H1 (cell line): ENCODE measurements around the gene PCDHGB6. TPM values are rescaled to one million over a fixed set of nuclear protein-coding genes. Genes with fewer than 3 reads are reported as not detected.

Experiments used
- CTCF ChIA-PET: fragments of 300-600 bp; sonication (Branson Sonifier 250); formaldehyde crosslinking; loops from one replicate; lab custom pipeline; 2021; ENCODE audit not compliant: partially characterized antibody; lab: Charles Lee
- POLR2A ChIA-PET: fragments of 300-600 bp; sonication (Branson Sonifier 250); formaldehyde crosslinking; loops from one replicate; lab custom pipeline; 2021; ENCODE audit warnings: inconsistent platforms; ENCODE audit not compliant: partially characterized antibody; lab: Charles Lee
- DNase-seq, 2 experiments: peaks; one replicate each; pipeline versions ENCODE4 v3.0.0 to v3.0.0-alpha.2; 2010 to 2022; ENCODE audit warnings: low spot score in 2 of 2, low read depth in 1 of 2, mixed read lengths in 1 of 2
- FAIRE-seq: peaks from 2 replicates; lab custom pipeline; 2011; peaks lifted over from hg19 to GRCh38; lab: Jason Lieb, UNC
- H2AFZ ChIP-seq: 2 replicates; pipeline ENCODE4 v1.8.1; 2012; ENCODE audit warnings: low read length, inconsistent platforms
- H2AK5ac ChIP-seq: 2 replicates; pipeline ENCODE4 v1.6.1; 2013; ENCODE audit warnings: low read depth, low read length
- H2BK120ac ChIP-seq: replicated peaks from 2 replicates; pipeline ENCODE3; 2013; ENCODE audit warnings: low read depth, low read length, inconsistent platforms
- H2BK12ac ChIP-seq: 2 replicates; pipeline ENCODE4 v1.6.1; 2013; ENCODE audit warnings: low read depth, low read length
- H2BK15ac ChIP-seq: 2 replicates; pipeline ENCODE4 v1.6.1; 2013; ENCODE audit warnings: low read length
- H2BK20ac ChIP-seq: 2 replicates; pipeline ENCODE4 v1.6.1; 2013; ENCODE audit warnings: low read length
- H2BK5ac ChIP-seq: 2 replicates; pipeline ENCODE4 v1.6.1; 2013; ENCODE audit warnings: low read depth, low read length
- H3K14ac ChIP-seq: 2 replicates; pipeline ENCODE4 v1.6.1; 2013; ENCODE audit warnings: inconsistent platforms; ENCODE audit not compliant: insufficient read length
- H3K18ac ChIP-seq: 2 replicates; pipeline ENCODE4 v1.6.1; 2013; ENCODE audit warnings: low read length; ENCODE audit errors: extremely low read depth
- H3K23ac ChIP-seq: 2 replicates; pipeline ENCODE4 v1.6.1; 2013; ENCODE audit warnings: inconsistent platforms; ENCODE audit not compliant: insufficient read length
- H3K23me2 ChIP-seq: 2 replicates; pipeline ENCODE4 v1.6.1; 2013; ENCODE audit warnings: low read depth, low read length
- H3K27ac ChIP-seq: 2 replicates; pipeline ENCODE4 v1.6.1; 2011; ENCODE audit warnings: low read depth, low read length, inconsistent platforms
- H3K27me3 ChIP-seq, 4 experiments: replicated peaks in 1 of 4; 1 replicate in 1 of 4; 2 replicates in 3 of 4; pipeline versions ENCODE4 v1.6.1 to v1.8.1; 2011 to 2013; ENCODE audit warnings: low read length in 3 of 4, mild to moderate bottlenecking in 3 of 4, inconsistent platforms in 2 of 4, mixed read lengths in 2 of 4, moderate library complexity in 1 of 4; ENCODE audit not compliant: control insufficient read depth in 3 of 4, insufficient read depth in 3 of 4; ENCODE audit errors: extremely low read depth in 1 of 4
- H3K36me3 ChIP-seq, 4 experiments: 2 replicates each; pipeline versions ENCODE4 v1.6.1 to v1.8.1; 2011 to 2013; ENCODE audit warnings: mild to moderate bottlenecking in 4 of 4, low read length in 3 of 4, moderate library complexity in 2 of 4, control low read depth in 1 of 4, inconsistent platforms in 1 of 4; ENCODE audit not compliant: insufficient read depth in 4 of 4, control insufficient read depth in 2 of 4
- H3K4ac ChIP-seq: replicated peaks from 2 replicates; pipeline ENCODE3; 2013; ENCODE audit warnings: low read length, low read depth, mixed read lengths, inconsistent platforms; ENCODE audit not compliant: insufficient read length
- H3K4me1 ChIP-seq, 4 experiments: replicated peaks in 1 of 4; 1 replicate in 1 of 4; 2 replicates in 3 of 4; pipeline versions ENCODE4 v1.6.1 to v1.8.1; 2011 to 2013; ENCODE audit warnings: low read length in 3 of 4, inconsistent platforms in 2 of 4, mixed read lengths in 1 of 4; ENCODE audit not compliant: insufficient read depth in 4 of 4, control insufficient read depth in 3 of 4
- H3K4me2 ChIP-seq, 2 experiments: 2 replicates each; pipeline versions ENCODE4 v1.6.1 to v1.8.1; 2011 to 2013; ENCODE audit warnings: low read depth in 2 of 2, low read length in 2 of 2, control low read depth in 1 of 2, inconsistent platforms in 1 of 2, mild to moderate bottlenecking in 1 of 2; ENCODE audit not compliant: insufficient read depth in 1 of 2
- H3K4me3 ChIP-seq, 4 experiments: fragments of 200-600, 300-600 bp in 1 of 4; sonication (generic), shearing (Covaris generic), sonication (Bioruptor Twin) in 1 of 4; 2 replicates each; pipeline versions ENCODE4 v1.5.1 to v1.8.1; 2011 to 2016; ENCODE audit warnings: low read length in 4 of 4, low read depth in 3 of 4, control low read depth in 2 of 4, inconsistent platforms in 2 of 4, mild to moderate bottlenecking in 2 of 4, mixed read lengths in 1 of 4, moderate library complexity in 1 of 4; ENCODE audit not compliant: insufficient read depth in 2 of 4; ENCODE audit errors: extremely low read depth in 1 of 4
- H3K56ac ChIP-seq: replicated peaks from 2 replicates; pipeline ENCODE3; 2013; ENCODE audit warnings: low read depth, mild to moderate bottlenecking, mixed read lengths, low read length, inconsistent platforms; ENCODE audit not compliant: insufficient read length
- H3K79me1 ChIP-seq: 2 replicates; pipeline ENCODE4 v1.6.1; 2013; ENCODE audit warnings: low read depth, low read length, control low read depth
- H3K79me2 ChIP-seq, 2 experiments: 2 replicates each; pipeline versions ENCODE4 v1.6.1 to v1.8.1; 2012 to 2013; ENCODE audit warnings: low read length in 2 of 2, mild to moderate bottlenecking in 2 of 2, inconsistent platforms in 1 of 2; ENCODE audit not compliant: insufficient read depth in 2 of 2, control insufficient read depth in 1 of 2
- H3K9ac ChIP-seq, 4 experiments: replicated peaks in 1 of 4; 1 replicate in 1 of 4; 2 replicates in 3 of 4; pipeline versions ENCODE4 v1.6.1 to v1.8.1; 2011 to 2013; ENCODE audit warnings: low read depth in 3 of 4, low read length in 3 of 4, control low read depth in 2 of 4, mild to moderate bottlenecking in 2 of 4, moderate library complexity in 2 of 4, inconsistent platforms in 1 of 4; ENCODE audit errors: extremely low read depth in 1 of 4
- H3K9me3 ChIP-seq, 2 experiments: 2 replicates each; pipeline versions ENCODE4 v1.6.1 to v1.8.1; 2012 to 2013; ENCODE audit warnings: mild to moderate bottlenecking in 2 of 2, moderate library complexity in 2 of 2, control low read depth in 1 of 2, inconsistent platforms in 1 of 2, low read depth in 1 of 2, low read length in 1 of 2, mixed read lengths in 1 of 2; ENCODE audit not compliant: insufficient read depth in 2 of 2
- H4K20me1 ChIP-seq, 2 experiments: replicated peaks in 1 of 2; 2 replicates each; pipeline versions ENCODE3 to v1.8.1; 2011 to 2013; ENCODE audit warnings: inconsistent platforms in 2 of 2, low read length in 2 of 2, mild to moderate bottlenecking in 1 of 2; ENCODE audit not compliant: insufficient read depth in 2 of 2, control insufficient read depth in 1 of 2
- H4K5ac ChIP-seq: 2 replicates; pipeline ENCODE4 v1.6.1; 2013; ENCODE audit warnings: low read length, low read depth, mixed read lengths, inconsistent platforms; ENCODE audit not compliant: insufficient read length
- H4K8ac ChIP-seq: 2 replicates; pipeline ENCODE4 v1.8.0; 2013; ENCODE audit warnings: mild to moderate bottlenecking, moderate library complexity, low read length, inconsistent platforms; ENCODE audit not compliant: insufficient read depth; ENCODE audit errors: extremely low read depth
- H4K91ac ChIP-seq: replicated peaks from 2 replicates; pipeline ENCODE3; 2013; ENCODE audit warnings: low read length, mixed read lengths, inconsistent platforms; ENCODE audit not compliant: insufficient read length
- WGBS, 2 experiments: shearing (Covaris generic) in 1 of 2; methylation state at CpG; one replicate each; pipeline versions ENCODE4 v1.1.6 to v1.1.7; 2013 to 2015; ENCODE audit warnings: low lambda C conversion rate in 2 of 2, mixed read lengths in 2 of 2, inconsistent platforms in 1 of 2, low coverage in 1 of 2, missing lambda C conversion rate in 1 of 2; ENCODE audit not compliant: insufficient replicate concordance in 2 of 2, insufficient coverage in 1 of 2, insufficient read length in 1 of 2; ENCODE audit errors: extremely low coverage in 1 of 2, missing lambda C conversion rate in 1 of 2; 5-methylcytosine and 5-hydroxymethylcytosine counted together
- polyA plus RNA-seq, 7 experiments: library from polyadenylated mRNA; depleted of rRNA in 3 of 7; stranded (reverse) in 5 of 7; unstranded in 2 of 7; fragments of >200 nt in 5 of 7; fragments of 200-250 nt in 2 of 7; gene quantifications; 1 replicate in 5 of 7; 2 replicates in 1 of 7; 4 replicates in 1 of 7; pipeline versions ENCODE4 v1.2.1 to v1.2.3, GENCODE V29; 2011 to 2013; ENCODE audit warnings: missing spikeins in 2 of 7, mixed read lengths in 2 of 7
- total RNA-seq: library from RNA; stranded (reverse); fragmentation: NEBNext Ultra II Directional; extraction: Animal tissue kit (Norgen Biotek cat#: 25700); gene quantifications from 2 replicates; pipeline ENCODE4 v1.2.1, GENCODE V29; 2021

Gene PCDHGB6
- total and polyA plus RNA-seq, 2 of the 8 experiments (the other 6 are each of a cell fraction or from before 2014, with no cell fraction given): 3.4 to 4.1 TPM

DNA sequence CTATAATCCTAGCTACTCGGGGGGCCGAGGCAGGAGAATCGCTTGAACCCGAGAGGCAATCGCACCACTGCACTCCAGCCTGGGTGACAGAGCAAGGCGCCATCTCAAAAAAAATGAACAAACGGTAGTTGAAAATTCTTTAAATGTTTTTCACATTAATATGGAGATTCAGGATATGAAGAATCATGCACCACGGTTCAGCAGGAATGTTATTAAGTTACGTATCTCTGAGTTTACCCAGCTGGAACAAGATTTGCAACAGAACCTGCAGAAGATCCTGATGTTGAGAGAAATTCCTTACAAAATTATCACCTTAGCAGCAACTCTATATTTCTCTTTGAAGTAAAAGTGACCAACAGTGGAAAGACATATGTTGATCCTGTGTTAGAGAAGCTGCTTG, 32.5 kb downstream of the PCDHGB6 start:
- H3K27ac ChIP-seq: no peak overlapping the region
- no peak overlapping the region for H2BK20ac ChIP-seq
- H3K27me3 ChIP-seq: no peaks in the 10 kb centered on the region
- WGBS, 2 experiments: 90% methylated on average over 9 of the region's 9 CpGs; no CpG with 5 or more reads in 1 of the 2 experiments
- H2BK120ac ChIP-seq: no peak overlapping the region
- H2BK15ac ChIP-seq: no peak overlapping the region
- no peak overlapping the region for H4K8ac ChIP-seq
- ChIA-PET CTCF (interaction anchor here (0.6 to 4.9 kb wide), 17 partner anchors 10 to 127 kb away, joined by 3 to 22 read pairs (median 5); partner anchors contain the start of genes PCDHGA10, PCDHGA11, PCDHGA12 and PCDHGB3), POLR2A (interaction anchor here (1.0 kb wide), 1 partner anchor 196 kb away, joined by 3 read pairs; the partner anchor contains the start of gene PCDHB15)
- DNase-seq (no peak), FAIRE-seq (no peak)
- H3K4ac ChIP-seq: no peak overlapping the region
- no peaks in the 10 kb centered on the region for H3K23me2 ChIP-seq
- no peak overlapping the region for H3K56ac ChIP-seq
- H3K14ac ChIP-seq: no peak overlapping the region
- H3K79me1 ChIP-seq: no peaks in the 10 kb centered on the region
- no peak overlapping the region for H2AK5ac ChIP-seq
- no peak overlapping the region for H2BK12ac ChIP-seq
- H3K79me2 ChIP-seq: no peaks in the 10 kb centered on the region
- H3K9me3 ChIP-seq: peaks cover 2 to 6% of the 10 kb centered on the region in 2 experiments; a peak in 1 of 4 replicates
- H3K4me2 ChIP-seq: no peak overlapping the region
- H3K4me1 ChIP-seq: no peaks in the 10 kb centered on the region
- H4K91ac ChIP-seq: no peak overlapping the region
- no peak overlapping the region for H3K9ac ChIP-seq
- H3K36me3 ChIP-seq: no peaks in the 10 kb centered on the region
- H3K4me3 ChIP-seq: no peak overlapping the region
- no peak overlapping the region for H3K23ac ChIP-seq
- H2AFZ ChIP-seq: no peak overlapping the region
- peaks cover 0 to 2% of the 10 kb centered on the region in 2 experiments for H4K20me1 ChIP-seq
- no peak overlapping the region for H3K18ac ChIP-seq
- no peak overlapping the region for H2BK5ac ChIP-seq
- no peak overlapping the region for H4K5ac ChIP-seq
